Activated CD8-positive, alpha-beta T cell treated with anti-CD3 and anti-CD28 coated beads, Interleukin-2, amount 10 ng/mL, durations not matched to agents 7 days and 5 days (primary cell): Measurements from ENCODE around the gene LBR. TPM values are rescaled to one million over a fixed set of nuclear protein-coding genes. Genes with fewer than 3 reads are reported as not detected.

Experiments used
- ATAC-seq: fragments of 150-1000 bp; cut with Tn5 transposase; one replicate; pipeline ENCODE4 v1.10.0; 2021; ENCODE audit warnings: moderate library complexity
- CTCF ChIA-PET: fragments of 350-600 bp; sonication (Branson Sonifier 250); formaldehyde crosslinking; loops from one replicate; lab custom pipeline; 2021; ENCODE audit warnings: antibody characterized with exemption; lab: Charles Lee
- POLR2A ChIA-PET: fragments of 350-600 bp; sonication (Branson Sonifier 250); formaldehyde crosslinking; loops from one replicate; lab custom pipeline; 2021; ENCODE audit warnings: antibody characterized with exemption; lab: Charles Lee
- DNase-seq: peaks from one replicate; pipeline ENCODE4 v3.0.0-alpha.2; 2020
- H3K27ac Mint-ChIP-seq: one replicate; pipeline ENCODE4 v1.8.0; 2021; ENCODE audit warnings: mild to moderate bottlenecking, mixed read lengths
- H3K27me3 Mint-ChIP-seq: one replicate; pipeline ENCODE4 v1.8.0; 2021; ENCODE audit warnings: low read depth, mixed read lengths
- H3K36me3 Mint-ChIP-seq: one replicate; pipeline ENCODE4 v1.8.0; 2021; ENCODE audit warnings: low read depth, mixed read lengths
- H3K4me1 Mint-ChIP-seq: one replicate; pipeline ENCODE4 v1.8.0; 2021; ENCODE audit warnings: low read depth, mixed read lengths
- H3K4me3 Mint-ChIP-seq: one replicate; pipeline ENCODE4 v1.8.0; 2021; ENCODE audit warnings: mild to moderate bottlenecking, mixed read lengths
- H3K9me3 Mint-ChIP-seq: one replicate; pipeline ENCODE4 v1.8.0; 2022; ENCODE audit warnings: mixed read lengths; ENCODE audit not compliant: insufficient read depth
- total RNA-seq, 2 experiments: library from RNA; stranded (reverse); gene quantifications; one replicate each; pipeline ENCODE4 v1.2.3, GENCODE V29; 2021

LBR gene
- total RNA-seq, 2 experiments from 2014 or later, result 226 to 234 TPM

GRCh38 chr1:225451340-225451739 is 23.5 kb upstream of the LBR start:
- Mint-ChIP-seq H3K4me1 (peaks cover 42% of the 10 kb centered on the region), H3K27me3 (no peaks in the 10 kb centered on the region), H3K4me3 (no peak overlapping the region), H3K36me3 (no peaks in the 10 kb centered on the region), H3K27ac (peak overlapping the region; percentile 42), H3K9me3 (no peaks in the 10 kb centered on the region)
- ChIA-PET POLR2A (interaction anchor here (0.5 to 3.6 kb wide), 4 partner anchors 9 to 1726 kb away, joined by 3 to 17 read pairs (median 5); partner anchors contain the start of gene LBR), CTCF (interaction anchor here (1.2 kb wide), 1 partner anchor 23 kb away, joined by 4 read pairs; no protein-coding TSS in a partner anchor)
- ATAC-seq, result no peak
- DNase-seq, result no peak

GRCh38 chr1:225450491-225451191 is 22.8 kb upstream of the LBR start:
- ChIA-PET CTCF (interaction anchor here (1.2 kb wide), 1 partner anchor 24 kb away, joined by 4 read pairs; no protein-coding TSS in a partner anchor), POLR2A (interaction anchor here (0.5 to 3.6 kb wide), 4 partner anchors 9 to 1725 kb away, joined by 3 to 17 read pairs (median 5); partner anchors contain the start of gene LBR)
- ATAC-seq, result no peak
- H3K36me3 Mint-ChIP-seq, result no peaks in the 10 kb centered on the region
- H3K4me1 Mint-ChIP-seq, result peaks cover 49% of the 10 kb centered on the region
- DNase-seq, result no peak
- H3K9me3 Mint-ChIP-seq, result no peaks in the 10 kb centered on the region
- H3K4me3 Mint-ChIP-seq, result no peak overlapping the region
- H3K27me3 Mint-ChIP-seq, result no peaks in the 10 kb centered on the region
- H3K27ac Mint-ChIP-seq, result peak overlapping the region; percentile 42

GRCh38 chr1:225449774-225450173 is 21.9 kb upstream of the LBR start:
- DNase-seq (no peak), ATAC-seq (no peak)
- CTCF ChIA-PET, result no interaction called here
- Mint-ChIP-seq H3K27ac (no peak overlapping the region), H3K4me1 (peaks cover 54% of the 10 kb centered on the region), H3K27me3 (no peaks in the 10 kb centered on the region), H3K4me3 (no peak overlapping the region), H3K36me3 (no peaks in the 10 kb centered on the region), H3K9me3 (no peaks in the 10 kb centered on the region)
- POLR2A ChIA-PET, result interaction anchor here (1.2 to 3.6 kb wide), 3 partner anchors 10 to 22 kb away, joined by 4 to 17 read pairs (median 6); partner anchors contain the start of gene LBR

DNA sequence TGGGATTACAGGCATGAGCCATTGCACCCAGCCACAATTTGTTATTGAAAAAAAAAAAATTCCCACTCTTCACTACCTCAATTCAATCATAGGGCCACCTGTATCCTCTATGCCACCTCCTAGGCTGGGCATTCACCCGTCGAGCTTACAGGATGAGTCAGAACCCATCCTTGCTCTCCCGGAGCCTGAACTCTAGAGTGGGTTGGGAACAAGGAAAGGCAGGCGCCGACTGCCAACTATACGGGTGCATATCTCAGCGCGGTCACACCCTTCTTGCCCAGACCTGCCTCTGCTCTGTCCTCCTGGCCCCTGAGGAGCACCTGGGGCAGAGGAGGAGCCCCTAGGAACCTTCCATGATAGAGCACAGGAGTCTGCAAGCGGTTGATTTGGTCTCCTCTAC is 21.4 kb upstream of the LBR start:
- H3K27me3 Mint-ChIP-seq, result no peaks in the 10 kb centered on the region
- POLR2A ChIA-PET, result interaction anchor here (1.2 to 3.6 kb wide), 2 partner anchors 19 to 22 kb away, joined by 4 to 17 read pairs; partner anchors contain the start of gene LBR

DNA sequence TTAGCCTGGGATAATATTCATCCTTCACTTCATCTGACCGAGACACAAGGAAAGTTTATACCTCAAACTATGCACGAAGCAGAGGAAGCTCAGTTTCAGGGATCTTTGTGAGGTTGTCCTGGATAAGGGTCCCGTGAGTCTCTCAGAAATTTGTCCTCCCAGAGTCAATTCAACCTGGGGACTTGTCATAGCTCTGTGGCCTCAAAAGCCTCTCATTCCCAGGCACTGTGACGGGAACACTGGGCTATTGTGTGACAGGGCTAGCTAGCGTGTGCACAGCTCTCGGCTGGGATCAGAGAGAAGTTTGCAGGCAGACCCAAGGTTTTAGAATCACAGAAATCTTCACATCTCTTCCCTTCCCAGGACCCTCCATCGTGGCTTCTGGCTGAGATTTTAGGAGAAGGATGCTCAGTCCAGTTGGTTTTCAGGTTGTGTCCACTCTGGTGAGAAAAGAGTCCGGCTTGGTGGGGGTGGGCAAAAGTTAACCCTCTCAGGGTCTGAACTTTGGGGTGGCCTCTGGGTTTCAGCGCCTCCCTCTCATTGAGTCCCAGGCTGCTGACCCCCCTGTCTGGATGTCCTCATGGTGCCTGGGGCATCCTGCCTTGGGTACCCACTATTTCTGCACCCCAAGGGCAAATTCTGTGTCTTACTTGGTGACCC is 20.4 kb upstream of the LBR start:
- DNase-seq (no peak), ATAC-seq (no peak)
- POLR2A ChIA-PET, result interaction anchor here (0.6 to 3.6 kb wide), 2 partner anchors 19 to 20 kb away, joined by 3 to 17 read pairs; no protein-coding TSS in a partner anchor
- no peaks in the 10 kb centered on the region for H3K36me3 Mint-ChIP-seq
- H3K27me3 Mint-ChIP-seq, result no peaks in the 10 kb centered on the region
- peaks cover 53% of the 10 kb centered on the region for H3K4me1 Mint-ChIP-seq
- H3K27ac Mint-ChIP-seq, result no peak overlapping the region
- H3K4me3 Mint-ChIP-seq, result no peak overlapping the region
- CTCF ChIA-PET, result interaction anchor here (0.6 to 1.3 kb wide), 3 partner anchors 18 to 28 kb away, joined by 3 to 4 read pairs (median 3); no protein-coding TSS in a partner anchor
- no peaks in the 10 kb centered on the region for H3K9me3 Mint-ChIP-seq

More for the DNA sequence above, 21.4 kb upstream of the LBR start:
- no peak for ATAC-seq
- CTCF ChIA-PET, result no interaction called here
- Mint-ChIP-seq H3K36me3 (no peaks in the 10 kb centered on the region), H3K9me3 (no peaks in the 10 kb centered on the region), H3K4me1 (peaks cover 54% of the 10 kb centered on the region), H3K4me3 (no peak overlapping the region), H3K27ac (no peak overlapping the region)
- no peak for DNase-seq

- ATAC-seq (no peak), DNase-seq (no peak)
- Mint-ChIP-seq H3K27me3 (no peaks in the 10 kb centered on the region), H3K36me3 (no peaks in the 10 kb centered on the region), H3K4me3 (no peak overlapping the region), H3K4me1 (peaks cover 57% of the 10 kb centered on the region), H3K27ac (no peak overlapping the region), H3K9me3 (no peaks in the 10 kb centered on the region)
- POLR2A ChIA-PET, result interaction anchor here (0.6 kb wide), 1 partner anchor 20 kb away, joined by 3 read pairs; no protein-coding TSS in a partner anchor
- CTCF ChIA-PET, result interaction anchor here (1.3 kb wide), 1 partner anchor 27 kb away, joined by 3 read pairs; no protein-coding TSS in a partner anchor
Measured at GRCh38 chr1:225447650-225448089, 19.8 kb upstream of the LBR start.

DNA sequence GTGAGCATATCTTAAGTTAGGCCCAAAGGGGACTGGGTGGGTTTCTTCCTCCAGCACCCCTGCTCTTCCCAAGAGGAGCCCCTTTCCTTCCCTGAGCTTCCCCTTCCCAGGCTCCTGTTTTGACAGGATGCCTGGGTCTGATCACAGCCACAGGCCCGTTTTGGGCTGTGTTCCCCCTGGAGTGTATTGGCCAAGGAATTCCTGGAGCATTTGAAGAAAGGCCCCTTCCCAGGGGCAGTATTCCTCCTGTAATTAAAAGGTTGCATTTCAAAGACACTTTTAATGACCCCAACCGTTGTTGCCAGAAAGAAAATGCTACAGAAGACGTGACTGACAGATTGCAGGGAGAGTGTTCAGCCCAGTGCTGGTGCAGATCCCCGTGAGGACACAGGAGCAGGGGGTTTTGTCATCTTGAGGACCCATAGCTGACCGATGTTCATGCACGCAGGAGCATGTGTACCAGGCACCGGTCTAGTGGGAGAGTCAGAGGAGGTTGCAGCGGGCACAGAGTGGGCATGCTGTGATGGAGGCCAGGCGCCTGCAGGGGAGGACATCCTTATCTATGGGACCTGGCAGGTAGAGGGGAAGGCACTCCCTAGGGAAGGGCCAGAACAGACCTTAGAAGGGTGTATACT is 19.3 kb upstream of the LBR start:
- ATAC-seq (no peak), DNase-seq (no peak)
- H3K36me3 Mint-ChIP-seq, result no peaks in the 10 kb centered on the region
- H3K27ac Mint-ChIP-seq, result no peak overlapping the region
- POLR2A ChIA-PET, result interaction anchor here (4.3 to 7.0 kb wide), 2 partner anchors 14 to 22 kb away, joined by 30 to 135 read pairs; no protein-coding TSS in a partner anchor
- no peak overlapping the region for H3K4me3 Mint-ChIP-seq
- CTCF ChIA-PET, result interaction anchor here (1.3 to 7.8 kb wide), 3 partner anchors 13 to 21 kb away, joined by 5 to 139 read pairs (median 12); partner anchors contain the start of gene LBR
- H3K4me1 Mint-ChIP-seq, result peaks cover 62% of the 10 kb centered on the region
- no peaks in the 10 kb centered on the region for H3K27me3 Mint-ChIP-seq
- no peaks in the 10 kb centered on the region for H3K9me3 Mint-ChIP-seq

- H3K4me3 Mint-ChIP-seq, result no peak overlapping the region
- H3K9me3 Mint-ChIP-seq, result no peaks in the 10 kb centered on the region
- H3K36me3 Mint-ChIP-seq, result no peaks in the 10 kb centered on the region
- ATAC-seq (no peak), DNase-seq (no peak)
- H3K4me1 Mint-ChIP-seq, result peaks cover 67% of the 10 kb centered on the region
- ChIA-PET POLR2A (interaction anchor here (3.3 to 7.0 kb wide), 3 partner anchors 15 to 22 kb away, joined by 30 to 135 read pairs (median 104); partner anchors contain the start of gene LBR), CTCF (interaction anchor here (1.3 to 7.8 kb wide), 4 partner anchors 14 to 28 kb away, joined by 5 to 139 read pairs (median 16); partner anchors contain the start of gene LBR)
- H3K27ac Mint-ChIP-seq, result peak overlapping the region; percentile 94
- no peaks in the 10 kb centered on the region for H3K27me3 Mint-ChIP-seq
Measured at GRCh38 chr1:225446595-225446960, 18.7 kb upstream of the LBR start.

- Mint-ChIP-seq H3K27me3 (no peaks in the 10 kb centered on the region), H3K4me3 (peak overlapping the region; percentile 57), H3K27ac (peak overlapping the region; percentile 94), H3K4me1 (peaks cover 68% of the 10 kb centered on the region), H3K9me3 (no peaks in the 10 kb centered on the region), H3K36me3 (no peaks in the 10 kb centered on the region)
- ATAC-seq (no peak), DNase-seq (no peak)
- ChIA-PET POLR2A (interaction anchor here (0.6 to 7.0 kb wide), 7 partner anchors 9 to 765 kb away, joined by 3 to 135 read pairs (median 15); partner anchors contain the start of genes LBR and SDE2), CTCF (interaction anchor here (0.6 to 7.8 kb wide), 9 partner anchors 9 to 127 kb away, joined by 3 to 139 read pairs (median 10); partner anchors contain the start of gene LBR)
Measured at GRCh38 chr1:225445639-225446594, 18.1 kb upstream of the LBR start.

- Mint-ChIP-seq H3K9me3 (no peaks in the 10 kb centered on the region), H3K4me1 (peaks cover 57% of the 10 kb centered on the region), H3K27ac (peak overlapping the region; percentile 75), H3K27me3 (no peaks in the 10 kb centered on the region), H3K4me3 (peak overlapping the region; percentile 55), H3K36me3 (no peaks in the 10 kb centered on the region)
- POLR2A ChIA-PET, result interaction anchor here (1.6 to 7.0 kb wide), 3 partner anchors 14 to 27 kb away, joined by 11 to 135 read pairs (median 13); partner anchors contain the start of gene LBR
- DNase-seq, result no peak
- CTCF ChIA-PET, result interaction anchor here (0.7 to 7.8 kb wide), 5 partner anchors 13 to 33 kb away, joined by 3 to 139 read pairs (median 9); partner anchors contain the start of gene LBR
- no peak for ATAC-seq
Measured at GRCh38 chr1:225442123-225442505, 14.3 kb upstream of the LBR start.
